K562 (cell line): Measurements from ENCODE around the gene PHTF2.

ENCODE experiments used
- PRPF4 ChIP-seq: fragments of 200-400 bp; formaldehyde crosslinking; IDR thresholded peaks from one replicate; pipeline ENCODE4 v1.6.1; 2017; ENCODE audit warnings: low read length, low read depth, mild to moderate bottlenecking; ENCODE audit not compliant: insufficient read depth, poor library complexity, severe bottlenecking
- SNRNP70 ChIP-seq: fragments of 200-400 bp; formaldehyde crosslinking; optimal IDR thresholded peaks from 2 replicates; pipeline ENCODE3; 2017; ENCODE audit warnings: low read depth, low read length
- ZNF57 ChIP-seq: fragments of 450-650 bp; formaldehyde crosslinking; IDR thresholded peaks from 2 replicates; pipeline ENCODE4 v1.4.0; 2020; ENCODE audit warnings: mild to moderate bottlenecking, moderate library complexity

GRCh38 chr7:77824636-77825035 is 26.1 kb downstream of the PHTF2 start:
- TF ChIP-seq SNRNP70 (no peak), ZNF57 (CRISPR knock-in tag) (no peak), PRPF4 (no peak)
